ENCODE data around the gene SRSF2.
A peak's percentile ranks its signal among the peaks of the same experiment; 100 is the strongest.
"Not testable (repeated sequence)": the region's sequence is repeated elsewhere in the genome, so short reads cannot be mapped to it uniquely, and the experiment has no call there.

SRSF2 gene

DNA sequence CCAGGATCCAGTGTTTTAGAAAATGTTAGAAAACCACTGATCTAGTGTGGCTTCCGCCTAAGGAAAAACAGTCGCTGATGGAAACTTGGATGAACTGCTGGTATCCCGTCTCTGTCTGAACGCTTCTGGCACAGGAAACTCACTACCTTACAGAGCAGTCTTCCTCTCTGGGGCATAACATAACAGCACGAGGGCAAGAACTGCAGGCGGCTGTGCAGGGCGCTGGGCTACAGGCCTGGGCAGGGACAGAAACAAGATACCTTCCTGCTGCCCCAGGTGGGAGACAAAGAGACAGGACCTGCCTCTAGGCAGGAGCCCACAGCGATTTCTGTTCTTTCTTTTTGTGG, 36.9 kb downstream of the SRSF2 start:
- no peak for DNase-seq

GRCh38 chr17:76698466-76698977, 38.6 kb downstream of the SRSF2 start:
- not testable (repeated sequence) for DNase-seq

- no peak for DNase-seq
These were observed 39.2 kb downstream of the SRSF2 start for GRCh38 chr17:76697702-76698465.

DNA sequence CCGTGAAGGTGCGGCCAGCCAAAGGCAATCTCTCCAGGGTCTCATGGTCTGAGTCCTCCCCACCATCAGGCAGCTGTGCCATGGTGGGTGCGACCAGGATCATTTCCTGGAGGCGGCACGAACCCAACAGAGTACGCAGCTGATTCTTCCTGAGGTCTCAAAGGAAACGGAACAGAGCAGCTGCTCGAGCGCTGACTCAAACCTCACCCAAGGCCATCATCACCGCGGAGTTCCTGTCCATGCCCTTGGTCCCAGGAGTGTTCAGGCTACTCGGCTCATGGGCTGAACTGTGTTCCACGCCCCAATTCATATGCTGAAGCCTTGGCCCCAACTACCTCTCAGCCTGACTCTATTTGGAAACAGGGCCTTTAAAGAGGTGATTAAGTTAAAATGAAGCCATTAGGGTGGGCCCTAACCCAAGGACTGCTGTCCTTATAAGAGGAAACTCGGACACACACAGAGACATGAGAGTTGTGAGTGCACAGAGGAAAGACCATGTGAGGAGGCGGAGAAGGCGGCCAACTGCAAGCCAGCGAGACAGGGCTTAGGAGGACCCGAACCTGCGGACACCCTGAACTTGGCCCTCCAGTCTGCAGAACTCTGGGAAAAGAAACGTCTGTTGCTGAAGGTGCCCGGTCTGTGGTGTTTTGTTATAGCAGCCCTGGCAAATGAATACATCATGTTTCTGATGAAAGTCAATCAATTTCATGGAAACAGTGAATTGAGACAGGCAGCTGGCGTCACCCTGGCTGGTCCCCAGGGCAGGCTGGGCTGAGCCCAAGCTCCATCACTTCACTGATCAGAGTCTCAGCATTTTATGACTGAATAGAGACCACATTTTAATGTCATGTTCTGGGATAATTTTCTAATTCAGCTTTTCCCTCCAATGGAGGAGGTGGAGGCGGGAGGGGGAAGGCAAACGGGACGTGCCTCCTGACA, 40.1 kb downstream of the SRSF2 start:
- no peak for DNase-seq

- peak; percentile 78 for DNase-seq
These were observed 41.9 kb downstream of the SRSF2 start for GRCh38 chr17:76695059-76695831.

- DNase-seq, result no peak
These were observed 45.5 kb downstream of the SRSF2 start for GRCh38 chr17:76691379-76692191.

- DNase-seq, result no peak
These were observed 46.4 kb downstream of the SRSF2 start for GRCh38 chr17:76690596-76691280.

GRCh38 chr17:76689859-76690258, 47.3 kb downstream of the SRSF2 start:
- no peak for DNase-seq

DNA sequence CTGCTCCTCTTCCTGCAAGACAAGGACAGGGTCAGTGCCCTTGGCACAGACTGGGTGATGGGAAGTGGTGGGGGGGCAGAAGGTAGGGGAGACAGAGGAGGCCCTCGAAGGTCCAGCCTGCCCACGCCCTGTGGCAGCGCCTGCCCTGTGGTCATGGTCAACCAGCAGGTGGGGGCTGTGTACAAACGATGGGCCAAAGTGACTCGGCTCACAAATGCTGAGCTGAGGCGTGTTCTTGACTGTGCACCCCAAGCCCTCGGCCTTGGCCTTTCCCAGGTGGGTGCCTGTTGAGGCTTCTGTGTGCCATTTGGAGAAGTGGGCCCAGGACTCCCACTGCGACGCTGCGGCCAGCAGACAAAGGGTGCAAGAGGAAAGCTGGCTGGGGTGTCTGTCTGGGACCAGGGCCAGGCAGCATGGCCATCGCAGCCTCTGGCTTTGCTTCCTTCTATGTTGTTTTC, 48.9 kb downstream of the SRSF2 start:
- no peak for DNase-seq

GRCh38 chr17:76687298-76688164, 49.6 kb downstream of the SRSF2 start:
- DNase-seq, result no peak

DNA sequence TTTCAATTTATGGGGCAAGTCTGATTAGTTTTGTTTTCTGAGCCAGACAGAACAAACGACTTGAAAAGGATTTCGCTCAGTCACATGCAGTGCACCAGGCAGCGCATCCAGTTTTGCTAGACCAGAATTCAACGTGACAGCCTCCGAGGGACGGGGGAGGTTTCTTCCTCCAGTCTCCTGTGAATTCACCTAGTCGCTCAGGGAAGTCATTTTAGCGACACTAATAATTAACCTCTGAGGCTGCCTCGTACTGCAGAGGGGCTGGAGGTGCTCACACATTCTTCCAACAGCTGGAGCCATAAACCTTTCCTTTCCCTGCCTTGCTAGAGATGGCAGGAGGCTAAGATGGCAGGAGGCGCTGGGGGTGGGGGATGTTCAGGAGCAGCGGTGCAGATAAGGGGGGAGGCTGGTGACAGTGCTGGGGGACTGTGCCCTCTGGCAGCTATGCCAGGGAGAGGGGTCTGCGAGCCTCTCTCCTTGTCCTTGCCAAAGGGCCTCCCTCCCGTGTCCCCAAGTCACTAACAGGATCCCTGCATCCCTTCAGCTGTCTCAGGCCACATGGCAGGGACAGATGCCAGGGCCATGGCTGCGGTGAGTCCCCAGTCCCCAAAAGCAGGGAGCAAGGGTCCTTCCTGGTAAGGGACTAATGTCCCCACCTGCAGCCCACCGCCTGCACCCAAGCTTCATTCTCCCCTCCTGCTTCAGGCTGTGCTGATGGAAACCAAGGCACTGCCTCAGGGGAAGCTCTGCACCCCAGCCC, 50.4 kb downstream of the SRSF2 start:
- DNase-seq, result no peak

GRCh38 chr17:76685846-76686245, 51.3 kb downstream of the SRSF2 start:
- DNase-seq, result no peak

- DNase-seq, result no peak
These were observed 51.8 kb downstream of the SRSF2 start for GRCh38 chr17:76685366-76685765.

GRCh38 chr17:76684756-76685155, 52.4 kb downstream of the SRSF2 start:
- DNase-seq, result no peak
